Panc1 (cell line): ENCODE measurements around the gene SLC30A3. TPM values are rescaled to one million over a fixed set of nuclear protein-coding genes. Genes with fewer than 3 reads are reported as not detected.

Source experiments
- ATAC-seq: fragments of 200-7000 bp; cut with Tn5 transposase; 2 replicates; pipeline ENCODE4 v1.9.1; 2020; ENCODE audit warnings: mild to moderate bottlenecking, moderate library complexity
- BruUV-seq: library from RNA; stranded (reverse); fragments of 400-500 nt; replicated peaks from 2 replicates; lab custom pipeline; 2021; lab: Mats Ljungman, UMichigan
- CTCF ChIA-PET: fragments of 300-600 bp; sonication (Branson Sonifier 250); formaldehyde crosslinking; loops from one replicate; lab custom pipeline; 2022; ENCODE audit warnings: antibody characterized with exemption; lab: Charles Lee
- POLR2A ChIA-PET: fragments of 300-600 bp; sonication (Branson Sonifier 250); formaldehyde crosslinking; loops from one replicate; lab custom pipeline; 2022; ENCODE audit warnings: antibody characterized with exemption; lab: Charles Lee
- DNase-seq: peaks from one replicate; pipeline ENCODE4 v3.0.0-alpha.2; 2010; ENCODE audit warnings: low read depth, low spot score
- H3K27ac ChIP-seq: 2 replicates; pipeline ENCODE4 v1.5.1; 2011; ENCODE audit warnings: mild to moderate bottlenecking, low read length, inconsistent platforms
- H3K27me3 ChIP-seq: fragments of 200-500 bp; sonication (Bioruptor generic); 2 replicates; pipeline ENCODE4 v1.6.0; 2014; ENCODE audit warnings: low read length, inconsistent platforms; ENCODE audit not compliant: control insufficient read depth, insufficient read depth
- H3K36me3 ChIP-seq: fragments of 200-500 bp; sonication (Bioruptor generic); 2 replicates; pipeline ENCODE4 v1.5.1; 2014; ENCODE audit warnings: inconsistent platforms, mild to moderate bottlenecking, low read length, moderate library complexity; ENCODE audit not compliant: control insufficient read depth, insufficient read depth
- H3K4me1 ChIP-seq: 2 replicates; pipeline ENCODE4 v1.5.1; 2011; ENCODE audit warnings: inconsistent platforms, mild to moderate bottlenecking, low read length, moderate library complexity; ENCODE audit not compliant: control insufficient read depth, insufficient read depth
- H3K4me3 ChIP-seq, 2 experiments: 2 replicates each; pipeline ENCODE4 v1.5.1; 2011 to 2012; ENCODE audit warnings: low read depth in 2 of 2, low read length in 2 of 2, mild to moderate bottlenecking in 2 of 2, inconsistent platforms in 1 of 2, moderate library complexity in 1 of 2
- H3K9me3 ChIP-seq: fragments of 200-500 bp; sonication (Bioruptor generic); 2 replicates; pipeline ENCODE4 v1.5.1; 2014; ENCODE audit warnings: low read depth, mild to moderate bottlenecking, inconsistent platforms, low read length, moderate library complexity; ENCODE audit not compliant: control insufficient read depth, insufficient read depth
- POLR2AphosphoS5 ChIP-seq: IDR thresholded peaks from 2 replicates; pipeline ENCODE4 v1.6.1; 2012; ENCODE audit warnings: mild to moderate bottlenecking, low read depth, low read length, moderate library complexity
- REST ChIP-seq, 2 experiments: IDR thresholded peaks; 2 replicates each; pipeline ENCODE4 v1.6.1; 2011 to 2012; ENCODE audit warnings: low read depth in 2 of 2, control low read depth in 1 of 2, low read length in 1 of 2, mild to moderate bottlenecking in 1 of 2, moderate library complexity in 1 of 2; ENCODE audit not compliant: insufficient read depth in 1 of 2
- SIN3A ChIP-seq: IDR thresholded peaks from 2 replicates; pipeline ENCODE4 v1.6.1; 2012; ENCODE audit warnings: low read depth, mild to moderate bottlenecking, low read length, moderate library complexity, borderline replicate concordance; ENCODE audit not compliant: insufficient read depth
- TCF7L2 ChIP-seq: IDR thresholded peaks from 2 replicates; pipeline ENCODE4 v1.6.1; 2011; ENCODE audit warnings: mild to moderate bottlenecking, low read depth, low read length, inconsistent platforms
- in situ Hi-C: cut with HindIII; loops from 2 replicates; pipeline ENCODE4 v1.10.0; 2016; ENCODE audit warnings: low sequenced_read_pairs, low pct_unique_long_range_greater_than_20kb
- intact Hi-C: fragments of 100-400 bp; cut with micrococcal nuclease; formaldehyde crosslinking; loops from one replicate; pipeline ENCODE4 v1.10.0; 2022; ENCODE audit not compliant: unreplicated experiment
- total RNA-seq: library from RNA; stranded (reverse); gene quantifications from one replicate; pipeline ENCODE4 v1.2.1, GENCODE V29; 2021; ENCODE audit not compliant: unreplicated experiment
- TF ChIP-seq, protein P1 (sequence below): fragments of 450-650 bp; IDR thresholded peaks from 2 replicates; pipeline ENCODE4 v1.5.1; 2017; ENCODE audit warnings: mild to moderate bottlenecking

The SLC30A3 gene
- total RNA-seq, 1 experiment from 2014 or later = 0.59 TPM

GRCh38 chr2:27249159-27249890 is 13.5 kb downstream of the SLC30A3 start:
- intact Hi-C loops = no loop called here
- BruUV-seq = no TSS peak
- Histone ChIP-seq H3K36me3 (no peaks in the 10 kb centered on the region; the same call in 1 of the 2 replicates), H3K9me3 (no peaks in the 10 kb centered on the region), H3K27me3 (no peaks in the 10 kb centered on the region), H3K27ac (no peak overlapping the region), H3K4me1 (peaks cover 6% of the 10 kb centered on the region), H3K4me3 (no peak overlapping the region)
- in situ Hi-C loops = no loop called here
- ATAC-seq (peak; percentile 49), DNase-seq (no peak)
- TF ChIP-seq REST (IDR thresholded peaks at IDR 0.05; ENCODE audit: insufficient read depth in 1 of 2, low read depth in 2 of 2, low read length in 1 of 2) (no peak), SIN3A (no peak), POLR2AphosphoS5 (no peak), TCF7L2 (no peak)
- TF ChIP-seq, protein P1, sequence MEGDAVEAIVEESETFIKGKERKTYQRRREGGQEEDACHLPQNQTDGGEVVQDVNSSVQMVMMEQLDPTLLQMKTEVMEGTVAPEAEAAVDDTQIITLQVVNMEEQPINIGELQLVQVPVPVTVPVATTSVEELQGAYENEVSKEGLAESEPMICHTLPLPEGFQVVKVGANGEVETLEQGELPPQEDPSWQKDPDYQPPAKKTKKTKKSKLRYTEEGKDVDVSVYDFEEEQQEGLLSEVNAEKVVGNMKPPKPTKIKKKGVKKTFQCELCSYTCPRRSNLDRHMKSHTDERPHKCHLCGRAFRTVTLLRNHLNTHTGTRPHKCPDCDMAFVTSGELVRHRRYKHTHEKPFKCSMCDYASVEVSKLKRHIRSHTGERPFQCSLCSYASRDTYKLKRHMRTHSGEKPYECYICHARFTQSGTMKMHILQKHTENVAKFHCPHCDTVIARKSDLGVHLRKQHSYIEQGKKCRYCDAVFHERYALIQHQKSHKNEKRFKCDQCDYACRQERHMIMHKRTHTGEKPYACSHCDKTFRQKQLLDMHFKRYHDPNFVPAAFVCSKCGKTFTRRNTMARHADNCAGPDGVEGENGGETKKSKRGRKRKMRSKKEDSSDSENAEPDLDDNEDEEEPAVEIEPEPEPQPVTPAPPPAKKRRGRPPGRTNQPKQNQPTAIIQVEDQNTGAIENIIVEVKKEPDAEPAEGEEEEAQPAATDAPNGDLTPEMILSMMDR = no peak
- POLR2A ChIA-PET = interaction anchor here (0.7 kb wide), 2 partner anchors 9 to 28 kb away, joined by 3 to 4 read pairs; no protein-coding TSS in a partner anchor
- CTCF ChIA-PET = interaction anchor here (0.8 to 1.2 kb wide), 2 partner anchors 31 to 54 kb away, joined by 4 to 5 read pairs; no protein-coding TSS in a partner anchor

DNA sequence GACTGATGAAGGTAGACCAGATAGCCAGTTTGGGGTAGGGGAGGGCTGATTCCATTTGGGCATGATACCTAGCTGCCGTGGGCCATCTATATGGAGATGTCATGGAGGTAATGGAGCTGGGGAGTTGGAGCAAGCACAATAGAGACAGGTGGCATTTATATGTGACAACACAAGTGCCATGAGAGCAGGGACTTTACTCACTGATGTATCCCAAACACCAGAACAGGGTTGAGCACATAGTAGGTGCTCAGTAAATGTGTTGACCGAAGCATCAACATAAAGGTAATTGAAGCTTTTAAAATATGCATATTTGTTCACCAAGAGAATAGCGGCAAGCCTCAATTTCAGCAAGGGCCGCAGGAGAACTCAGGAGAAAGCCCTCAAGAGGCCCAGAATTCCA is 15.0 kb downstream of the SLC30A3 start:
- H3K9me3 ChIP-seq = no peaks in the 10 kb centered on the region
- no peak for DNase-seq
- in situ Hi-C loops (no loop called here), intact Hi-C loops (no loop called here)
- ChIA-PET CTCF (interaction anchor here (0.6 kb wide), 1 partner anchor 32 kb away, joined by 3 read pairs; no protein-coding TSS in a partner anchor), POLR2A (no interaction called here)
- no peak overlapping the region for H3K27ac ChIP-seq
- no peaks in the 10 kb centered on the region for H3K27me3 ChIP-seq
- H3K36me3 ChIP-seq = no peaks in the 10 kb centered on the region; the same call in 1 of the 2 replicates
- TSS peak; percentile 44 for BruUV-seq
- ATAC-seq = no peak
- peaks cover 6% of the 10 kb centered on the region for H3K4me1 ChIP-seq
- no peak overlapping the region for H3K4me3 ChIP-seq
- TF ChIP-seq, protein P1 = no peak
- TF ChIP-seq REST (IDR thresholded peaks at IDR 0.05; ENCODE audit: insufficient read depth in 1 of 2, low read depth in 2 of 2, low read length in 1 of 2) = no peak
- TF ChIP-seq TCF7L2 = no peak
- TF ChIP-seq SIN3A = no peak
- TF ChIP-seq POLR2AphosphoS5 = no peak
